Nephron (organoid): ENCODE results near the gene REPIN1.

ENCODE experiments used
- H3K27ac Mint-ChIP-seq, 3 experiments: 2 replicates each; pipeline ENCODE4 v1.8.0; 2020; ENCODE audit warnings: mixed read lengths in 3 of 3, mild to moderate bottlenecking in 2 of 3, moderate library complexity in 1 of 3
- H3K27me3 Mint-ChIP-seq: 2 replicates; pipeline ENCODE4 v1.8.0; 2021; ENCODE audit warnings: low read depth, mild to moderate bottlenecking, moderate library complexity, mixed read lengths
- H3K36me3 Mint-ChIP-seq: 2 replicates; pipeline ENCODE4 v1.8.0; 2020; ENCODE audit warnings: low read depth, mixed read lengths
- H3K4me1 Mint-ChIP-seq: 2 replicates; pipeline ENCODE4 v1.8.0; 2020; ENCODE audit warnings: mixed read lengths
- H3K4me3 Mint-ChIP-seq, 3 experiments: 2 replicates each; pipeline ENCODE4 v1.8.0; 2020; ENCODE audit warnings: mild to moderate bottlenecking in 3 of 3, mixed read lengths in 3 of 3, moderate library complexity in 2 of 3
- H3K9me3 Mint-ChIP-seq: 2 replicates; pipeline ENCODE4 v1.8.0; 2020; ENCODE audit warnings: mixed read lengths
- CTCF ChIP-seq, 3 experiments: fragments of 200-600 bp; sonication (generic); IDR thresholded peaks; one replicate each; pipeline ENCODE4 v1.5.0; 2021; ENCODE audit warnings: antibody characterized with exemption in 3 of 3; ENCODE audit not compliant: unreplicated experiment in 3 of 3

Gene REPIN1

GRCh38 chr7:150400788-150401423, 32.3 kb downstream of the REPIN1 start:
- Mint-ChIP-seq H3K27me3 (no peaks in the 10 kb centered on the region), H3K4me3 (peak overlapping the region; percentile 1 to 40 (median 2)), H3K9me3 (no peaks in the 10 kb centered on the region), H3K36me3 (peaks cover 20% of the 10 kb centered on the region), H3K27ac (peak overlapping the region; percentile 71 to 91 (median 82)), H3K4me1 (peaks cover 51% of the 10 kb centered on the region)
- TF ChIP-seq CTCF (IDR thresholded peaks at IDR 0.05; ENCODE audit: unreplicated experiment in 3 of 3): no peak

- H3K27me3 Mint-ChIP-seq: no peaks in the 10 kb centered on the region
- TF ChIP-seq CTCF (IDR thresholded peaks at IDR 0.05; ENCODE audit: unreplicated experiment in 3 of 3): no peak
- H3K9me3 Mint-ChIP-seq: no peaks in the 10 kb centered on the region
- peak overlapping the region; percentile 65 to 91 (median 71) for H3K27ac Mint-ChIP-seq
- H3K4me3 Mint-ChIP-seq: peak overlapping the region; percentile 1 to 40 (median 2)
- peaks cover 15% of the 10 kb centered on the region for H3K36me3 Mint-ChIP-seq
- peaks cover 56% of the 10 kb centered on the region for H3K4me1 Mint-ChIP-seq
These were observed 32.8 kb downstream of the REPIN1 start for GRCh38 chr7:150401424-150401790.

- no peak for TF ChIP-seq CTCF (IDR thresholded peaks at IDR 0.05; ENCODE audit: unreplicated experiment in 3 of 3)
- Mint-ChIP-seq H3K4me3 (peak overlapping the region; percentile 67 to 76 (median 67)), H3K36me3 (peaks cover 16% of the 10 kb centered on the region), H3K9me3 (no peaks in the 10 kb centered on the region), H3K27ac (peak overlapping the region; percentile 91 to 99 (median 97)), H3K27me3 (no peaks in the 10 kb centered on the region), H3K4me1 (peaks cover 59% of the 10 kb centered on the region)
These were observed 33.4 kb downstream of the REPIN1 start for GRCh38 chr7:150401861-150402631.

DNA sequence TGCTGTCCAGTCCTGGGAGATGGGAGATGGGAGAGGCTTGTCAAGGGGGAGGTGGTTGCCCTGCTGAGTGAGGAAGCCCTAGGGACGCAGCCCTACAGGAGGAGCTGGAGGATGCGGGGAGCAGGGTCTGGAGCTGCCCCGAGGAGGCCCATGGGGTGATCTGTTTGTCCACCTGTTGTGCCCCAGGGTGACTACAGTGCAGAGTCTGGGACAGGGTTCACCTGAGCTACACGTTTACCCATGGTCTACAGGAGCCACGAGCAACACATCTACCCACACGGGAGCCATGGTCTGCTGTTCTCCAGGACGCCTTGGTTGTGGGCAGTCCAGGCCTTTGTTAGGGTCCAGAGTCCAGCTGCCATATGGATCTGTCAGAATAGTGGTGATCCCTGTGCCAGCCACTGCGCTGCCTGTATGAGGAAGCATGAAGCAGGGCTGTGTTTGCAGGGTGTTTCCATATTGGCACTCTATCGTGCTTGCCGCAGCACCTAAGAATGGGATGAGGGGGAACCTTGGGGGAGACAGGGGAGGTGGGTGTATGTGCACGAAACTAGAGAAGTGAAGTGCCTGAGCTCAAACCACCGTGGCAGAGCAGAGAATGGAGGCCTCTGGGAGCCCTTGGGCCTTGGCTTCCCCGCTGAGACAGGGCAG, 34.2 kb downstream of the REPIN1 start:
- Mint-ChIP-seq H3K4me1 (peaks cover 62% of the 10 kb centered on the region), H3K36me3 (peaks cover 18% of the 10 kb centered on the region), H3K27me3 (no peaks in the 10 kb centered on the region), H3K9me3 (no peaks in the 10 kb centered on the region), H3K4me3 (peak overlapping the region; percentile 67 to 78 (median 76)), H3K27ac (peak overlapping the region; percentile 91 to 99 (median 97))
- TF ChIP-seq CTCF (IDR thresholded peaks at IDR 0.05; ENCODE audit: unreplicated experiment in 3 of 3): no peak

- H3K4me3 Mint-ChIP-seq: peak overlapping the region; percentile 89 to 94 (median 93)
- no peaks in the 10 kb centered on the region for H3K9me3 Mint-ChIP-seq
These were observed 35.0 kb downstream of the REPIN1 start for GRCh38 chr7:150403376-150404171.

More at GRCh38 chr7:150403376-150404171, 35.0 kb downstream of the REPIN1 start:
- H3K27ac Mint-ChIP-seq: peak overlapping the region; percentile 91 to 99 (median 97)
- no peaks in the 10 kb centered on the region for H3K27me3 Mint-ChIP-seq
- H3K4me1 Mint-ChIP-seq: peaks cover 62% of the 10 kb centered on the region
- peaks cover 11% of the 10 kb centered on the region for H3K36me3 Mint-ChIP-seq
- TF ChIP-seq CTCF (IDR thresholded peaks at IDR 0.05; ENCODE audit: unreplicated experiment in 3 of 3): no peak
